SK-N-SH treated with all-trans-retinoic acid at 6 μM for 48 hours (cell line): ENCODE data around the gene CIAO2A.

Source experiments
- ARNTL ChIP-seq: fragments of 450-650 bp; formaldehyde crosslinking; IDR thresholded peaks from 2 replicates; pipeline ENCODE4 v1.5.0; 2020; ENCODE audit warnings: low read depth, mild to moderate bottlenecking, moderate library complexity, borderline replicate concordance
- ESRRG ChIP-seq: fragments of 250-450 bp; sonication (Bioruptor Pico); IDR thresholded peaks from 2 replicates; pipeline ENCODE4 v1.6.1; 2021; ENCODE audit warnings: mild to moderate bottlenecking
- RARB ChIP-seq: fragments of 250-450 bp; sonication (Bioruptor Pico); IDR thresholded peaks from 2 replicates; pipeline ENCODE4 v1.8.0; 2021; ENCODE audit warnings: mild to moderate bottlenecking, moderate library complexity
- ZFP3 ChIP-seq: fragments of 250-450 bp; sonication (Bioruptor Pico); IDR thresholded peaks from 2 replicates; pipeline ENCODE4 v1.5.0; 2020; ENCODE audit warnings: mild to moderate bottlenecking, moderate library complexity
- ZFP30 ChIP-seq: fragments of 450-650 bp; formaldehyde crosslinking; IDR thresholded peaks from 2 replicates; pipeline ENCODE4 v1.5.0; 2022; ENCODE audit warnings: mild to moderate bottlenecking, moderate library complexity
- ZNF8 ChIP-seq: fragments of 450-650 bp; formaldehyde crosslinking; IDR thresholded peaks from 2 replicates; pipeline ENCODE4 v1.5.0; 2020; ENCODE audit warnings: mild to moderate bottlenecking, moderate library complexity
- TF ChIP-seq, protein P1 (sequence below): fragments of 250-450 bp; sonication (Bioruptor Pico); IDR thresholded peaks from 2 replicates; pipeline ENCODE4 v1.5.1; 2020; ENCODE audit warnings: low read depth, mild to moderate bottlenecking, moderate library complexity
- TF ChIP-seq, protein P2 (sequence below): fragments of 250-450 bp; sonication (Bioruptor Pico); IDR thresholded peaks from 2 replicates; pipeline ENCODE4 v1.8.0; 2020; ENCODE audit warnings: mild to moderate bottlenecking, moderate library complexity, borderline replicate concordance

DNA sequence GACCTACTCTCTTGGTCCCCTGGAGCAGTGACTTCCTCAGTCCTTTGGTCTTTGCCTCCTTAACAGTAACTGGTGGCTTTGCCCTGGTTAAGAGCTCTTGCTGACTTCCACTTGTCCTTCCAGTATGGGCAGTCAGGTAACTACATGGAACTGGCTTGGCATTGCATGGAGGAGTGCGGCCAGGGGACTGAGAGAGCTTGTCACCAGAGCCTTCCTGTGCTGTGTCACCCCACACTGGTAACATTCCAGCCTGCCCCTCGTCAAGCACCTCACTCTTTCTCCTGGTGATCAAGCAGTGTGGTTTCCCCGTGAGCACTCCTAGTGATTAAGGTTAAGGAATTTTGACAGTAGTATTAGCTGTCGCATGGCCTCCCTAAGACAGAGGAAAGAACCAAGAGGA, 38.6 kb upstream of the CIAO2A start:
- TF ChIP-seq ZFP3 (CRISPR knock-in tag) (no peak), ZNF8 (no peak), ARNTL (CRISPR knock-in tag) (no peak), ESRRG (CRISPR knock-in tag) (no peak), RARB (CRISPR knock-in tag) (no peak), ZFP30 (no peak)
- TF ChIP-seq, protein P1, sequence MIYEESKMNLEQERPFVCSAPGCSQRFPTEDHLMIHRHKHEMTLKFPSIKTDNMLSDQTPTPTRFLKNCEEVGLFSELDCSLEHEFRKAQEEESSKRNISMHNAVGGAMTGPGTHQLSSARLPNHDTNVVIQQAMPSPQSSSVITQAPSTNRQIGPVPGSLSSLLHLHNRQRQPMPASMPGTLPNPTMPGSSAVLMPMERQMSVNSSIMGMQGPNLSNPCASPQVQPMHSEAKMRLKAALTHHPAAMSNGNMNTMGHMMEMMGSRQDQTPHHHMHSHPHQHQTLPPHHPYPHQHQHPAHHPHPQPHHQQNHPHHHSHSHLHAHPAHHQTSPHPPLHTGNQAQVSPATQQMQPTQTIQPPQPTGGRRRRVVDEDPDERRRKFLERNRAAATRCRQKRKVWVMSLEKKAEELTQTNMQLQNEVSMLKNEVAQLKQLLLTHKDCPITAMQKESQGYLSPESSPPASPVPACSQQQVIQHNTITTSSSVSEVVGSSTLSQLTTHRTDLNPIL (CRISPR knock-in tag) = no peak
- TF ChIP-seq, protein P2, sequence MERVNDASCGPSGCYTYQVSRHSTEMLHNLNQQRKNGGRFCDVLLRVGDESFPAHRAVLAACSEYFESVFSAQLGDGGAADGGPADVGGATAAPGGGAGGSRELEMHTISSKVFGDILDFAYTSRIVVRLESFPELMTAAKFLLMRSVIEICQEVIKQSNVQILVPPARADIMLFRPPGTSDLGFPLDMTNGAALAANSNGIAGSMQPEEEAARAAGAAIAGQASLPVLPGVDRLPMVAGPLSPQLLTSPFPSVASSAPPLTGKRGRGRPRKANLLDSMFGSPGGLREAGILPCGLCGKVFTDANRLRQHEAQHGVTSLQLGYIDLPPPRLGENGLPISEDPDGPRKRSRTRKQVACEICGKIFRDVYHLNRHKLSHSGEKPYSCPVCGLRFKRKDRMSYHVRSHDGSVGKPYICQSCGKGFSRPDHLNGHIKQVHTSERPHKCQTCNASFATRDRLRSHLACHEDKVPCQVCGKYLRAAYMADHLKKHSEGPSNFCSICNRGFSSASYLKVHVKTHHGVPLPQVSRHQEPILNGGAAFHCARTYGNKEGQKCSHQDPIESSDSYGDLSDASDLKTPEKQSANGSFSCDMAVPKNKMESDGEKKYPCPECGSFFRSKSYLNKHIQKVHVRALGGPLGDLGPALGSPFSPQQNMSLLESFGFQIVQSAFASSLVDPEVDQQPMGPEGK (CRISPR knock-in tag) = no peak
